Fibroblast of the aortic adventitia (primary cell): ENCODE results near the gene SLC12A2. TPM values are rescaled to one million over a fixed set of nuclear protein-coding genes. Genes with fewer than 3 reads are reported as not detected.

Experiments used
- DNase-seq: peaks from one replicate; pipeline ENCODE4 v3.0.0-alpha.2; 2010; ENCODE audit warnings: low read depth
- H3K4me3 ChIP-seq: 2 replicates; pipeline ENCODE4 v1.5.1; 2011; ENCODE audit warnings: low read depth, mild to moderate bottlenecking, control low read depth, low read length, moderate library complexity
- total RNA-seq: library from RNA; depleted of rRNA; stranded (reverse); fragments of >200 nt; gene quantifications from 2 replicates; pipeline ENCODE4 v1.2.3, GENCODE V29; 2012; ENCODE audit warnings: low replicate concordance
- TF ChIP-seq, protein P1 (sequence below): IDR thresholded peaks from 2 replicates; pipeline ENCODE4 v1.5.1; 2011; ENCODE audit warnings: mild to moderate bottlenecking, low read length, control low read depth, inconsistent platforms; ENCODE audit not compliant: insufficient read depth

The SLC12A2 gene
- total RNA-seq, 1 donor: 51.9 TPM

DNA sequence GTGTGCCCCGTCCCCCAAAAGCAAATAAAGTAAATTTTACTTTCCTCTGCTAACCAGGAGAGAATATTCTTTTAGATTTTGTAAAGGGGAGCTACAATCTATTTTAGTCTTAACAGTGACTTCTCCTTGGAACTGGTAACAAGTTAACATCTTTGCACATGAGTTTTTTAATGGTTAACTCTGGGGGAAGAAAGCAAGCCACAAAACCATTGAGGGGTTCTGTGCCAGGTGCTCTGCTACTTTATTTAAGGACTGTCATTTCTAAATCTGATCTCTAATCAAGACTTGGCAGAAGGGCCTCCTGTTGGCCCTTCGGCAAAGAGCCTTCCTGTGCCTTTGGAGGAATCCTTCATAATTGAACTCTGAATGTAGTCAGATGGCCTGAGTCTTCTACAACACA, 153.4 kb downstream of the SLC12A2 start:
- H3K4me3 ChIP-seq: no peak overlapping the region
- DNase-seq: no peak
- TF ChIP-seq, protein P1, sequence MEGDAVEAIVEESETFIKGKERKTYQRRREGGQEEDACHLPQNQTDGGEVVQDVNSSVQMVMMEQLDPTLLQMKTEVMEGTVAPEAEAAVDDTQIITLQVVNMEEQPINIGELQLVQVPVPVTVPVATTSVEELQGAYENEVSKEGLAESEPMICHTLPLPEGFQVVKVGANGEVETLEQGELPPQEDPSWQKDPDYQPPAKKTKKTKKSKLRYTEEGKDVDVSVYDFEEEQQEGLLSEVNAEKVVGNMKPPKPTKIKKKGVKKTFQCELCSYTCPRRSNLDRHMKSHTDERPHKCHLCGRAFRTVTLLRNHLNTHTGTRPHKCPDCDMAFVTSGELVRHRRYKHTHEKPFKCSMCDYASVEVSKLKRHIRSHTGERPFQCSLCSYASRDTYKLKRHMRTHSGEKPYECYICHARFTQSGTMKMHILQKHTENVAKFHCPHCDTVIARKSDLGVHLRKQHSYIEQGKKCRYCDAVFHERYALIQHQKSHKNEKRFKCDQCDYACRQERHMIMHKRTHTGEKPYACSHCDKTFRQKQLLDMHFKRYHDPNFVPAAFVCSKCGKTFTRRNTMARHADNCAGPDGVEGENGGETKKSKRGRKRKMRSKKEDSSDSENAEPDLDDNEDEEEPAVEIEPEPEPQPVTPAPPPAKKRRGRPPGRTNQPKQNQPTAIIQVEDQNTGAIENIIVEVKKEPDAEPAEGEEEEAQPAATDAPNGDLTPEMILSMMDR: no peak

DNA sequence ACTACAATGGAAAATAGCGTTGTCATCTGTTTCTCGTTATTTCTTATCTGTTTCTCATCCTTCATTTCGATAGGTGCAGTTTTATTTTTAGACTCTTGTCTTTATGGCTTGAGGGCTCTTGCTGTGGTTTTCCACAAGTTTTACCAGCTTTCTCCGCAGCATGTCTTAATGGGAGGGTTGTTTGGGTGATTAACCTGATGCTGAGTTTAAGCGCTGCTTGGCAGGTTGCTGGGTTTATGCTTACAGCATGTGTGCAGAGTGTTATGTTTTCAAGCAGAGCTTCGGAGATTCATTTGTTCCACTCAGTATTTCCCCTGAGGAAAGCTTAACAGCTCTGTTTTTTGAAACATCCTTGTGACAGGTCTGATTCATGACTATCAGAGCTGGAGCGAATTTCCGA, 154.0 kb downstream of the SLC12A2 start:
- DNase-seq: peak; percentile 94
- peak overlapping the region; percentile 9 for H3K4me3 ChIP-seq
- TF ChIP-seq, protein P1: no peak
